Endothelial cell of umbilical vein (primary cell): ENCODE measurements around the gene FILIP1L.

ENCODE experiments used
- EZH2 ChIP-seq: IDR thresholded peaks from 2 replicates; pipeline ENCODE4 v1.6.1; 2012; ENCODE audit warnings: borderline replicate concordance, low read depth, mild to moderate bottlenecking, moderate library complexity, low read length, inconsistent platforms; ENCODE audit not compliant: severe bottlenecking
- FOS ChIP-seq: IDR thresholded peaks from 2 replicates; pipeline ENCODE4 v1.6.1; 2011; ENCODE audit warnings: mild to moderate bottlenecking, low read length, moderate library complexity, borderline replicate concordance; ENCODE audit not compliant: insufficient read depth
- GATA2 ChIP-seq: IDR thresholded peaks from 2 replicates; pipeline ENCODE4 v1.7.0; 2011; ENCODE audit warnings: low read depth, mild to moderate bottlenecking, moderate library complexity, mixed read lengths, low read length; ENCODE audit not compliant: insufficient read length, insufficient read depth
- JUN ChIP-seq: IDR thresholded peaks from 2 replicates; pipeline ENCODE4 v1.6.1; 2011; ENCODE audit warnings: borderline replicate concordance, low read depth; ENCODE audit not compliant: insufficient read length, insufficient read depth
- MYC ChIP-seq: IDR thresholded peaks from one replicate; pipeline ENCODE4 v1.6.1; 2011; ENCODE audit warnings: mild to moderate bottlenecking, low read depth, low read length
- POLR2A ChIP-seq: IDR thresholded peaks from 2 replicates; pipeline ENCODE4 v1.6.1; 2012; ENCODE audit warnings: low read depth, mild to moderate bottlenecking, control low read depth, low read length
- POLR2AphosphoS5 ChIP-seq: IDR thresholded peaks from 2 replicates; pipeline ENCODE4 v1.6.1; 2012; ENCODE audit warnings: low read depth, mild to moderate bottlenecking, control low read depth, low read length, moderate library complexity; ENCODE audit not compliant: insufficient read depth
- TF ChIP-seq, protein P1 (sequence below), 2 donors: IDR thresholded peaks; 1 replicate in 1 of 2; 2 replicates in 1 of 2; pipeline ENCODE4 v1.5.1; 2011; ENCODE audit warnings: low read length in 2 of 2, mild to moderate bottlenecking in 2 of 2, moderate library complexity in 2 of 2, control low read depth in 1 of 2, inconsistent platforms in 1 of 2, low read depth in 1 of 2; ENCODE audit not compliant: insufficient read depth in 1 of 2; ENCODE audit errors: extremely low read depth in 1 of 2
- TF ChIP-seq, protein P2 (sequence below): IDR thresholded peaks from 2 replicates; pipeline ENCODE4 v1.6.1; 2011; ENCODE audit not compliant: insufficient read depth, insufficient read length

DNA sequence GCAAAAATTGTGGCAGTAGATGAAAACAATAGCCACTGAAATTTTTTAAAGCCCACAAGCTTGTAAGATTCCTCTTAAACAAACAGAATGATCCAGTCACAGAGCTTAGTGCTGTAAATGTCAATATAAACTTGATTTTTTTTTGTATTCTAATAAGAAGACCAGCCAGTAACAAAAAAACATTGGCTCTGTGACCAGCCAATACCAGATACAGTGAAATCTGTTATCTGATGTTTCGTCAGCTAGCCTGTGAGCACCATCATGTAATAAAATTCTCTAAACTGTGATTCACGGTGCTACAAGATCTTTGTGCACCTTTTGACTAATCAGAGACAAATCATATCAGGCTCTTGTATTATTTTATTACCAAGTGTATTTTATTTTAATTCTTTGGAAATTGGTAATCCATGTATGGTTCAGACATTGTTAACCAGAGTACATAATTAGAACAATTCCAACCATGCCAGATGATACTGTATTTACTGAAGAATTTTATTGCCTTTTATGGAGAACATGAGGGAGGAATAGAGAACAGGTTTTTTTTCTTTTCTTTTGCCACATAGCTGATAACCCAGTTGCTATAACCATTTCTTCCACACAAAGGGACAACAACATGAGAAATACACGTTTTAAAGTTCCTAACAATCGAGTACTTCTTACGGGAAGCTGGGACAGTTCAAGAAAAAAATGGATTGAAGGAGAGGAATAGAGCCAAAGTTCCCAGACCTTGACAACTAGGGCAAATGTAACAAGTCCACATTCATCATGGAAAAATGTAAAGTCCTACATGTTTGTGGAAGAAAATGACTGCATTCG, 71.9 kb downstream of the FILIP1L start:
- TF ChIP-seq, protein P1, sequence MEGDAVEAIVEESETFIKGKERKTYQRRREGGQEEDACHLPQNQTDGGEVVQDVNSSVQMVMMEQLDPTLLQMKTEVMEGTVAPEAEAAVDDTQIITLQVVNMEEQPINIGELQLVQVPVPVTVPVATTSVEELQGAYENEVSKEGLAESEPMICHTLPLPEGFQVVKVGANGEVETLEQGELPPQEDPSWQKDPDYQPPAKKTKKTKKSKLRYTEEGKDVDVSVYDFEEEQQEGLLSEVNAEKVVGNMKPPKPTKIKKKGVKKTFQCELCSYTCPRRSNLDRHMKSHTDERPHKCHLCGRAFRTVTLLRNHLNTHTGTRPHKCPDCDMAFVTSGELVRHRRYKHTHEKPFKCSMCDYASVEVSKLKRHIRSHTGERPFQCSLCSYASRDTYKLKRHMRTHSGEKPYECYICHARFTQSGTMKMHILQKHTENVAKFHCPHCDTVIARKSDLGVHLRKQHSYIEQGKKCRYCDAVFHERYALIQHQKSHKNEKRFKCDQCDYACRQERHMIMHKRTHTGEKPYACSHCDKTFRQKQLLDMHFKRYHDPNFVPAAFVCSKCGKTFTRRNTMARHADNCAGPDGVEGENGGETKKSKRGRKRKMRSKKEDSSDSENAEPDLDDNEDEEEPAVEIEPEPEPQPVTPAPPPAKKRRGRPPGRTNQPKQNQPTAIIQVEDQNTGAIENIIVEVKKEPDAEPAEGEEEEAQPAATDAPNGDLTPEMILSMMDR (IDR thresholded peaks at IDR 0.05; ENCODE audit: extremely low read depth in 1 of 2, insufficient read depth in 1 of 2, low read depth in 1 of 2, low read length in 2 of 2), result no peak
- no peak for TF ChIP-seq EZH2
- no peak for TF ChIP-seq POLR2A
- no peak for TF ChIP-seq POLR2AphosphoS5
- TF ChIP-seq, protein P2, sequence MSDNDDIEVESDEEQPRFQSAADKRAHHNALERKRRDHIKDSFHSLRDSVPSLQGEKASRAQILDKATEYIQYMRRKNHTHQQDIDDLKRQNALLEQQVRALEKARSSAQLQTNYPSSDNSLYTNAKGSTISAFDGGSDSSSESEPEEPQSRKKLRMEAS, result no peak
- peak; percentile 82 for TF ChIP-seq GATA2
- peak; percentile 11 for TF ChIP-seq JUN
- TF ChIP-seq MYC, result no peak
- peak; percentile 43 for TF ChIP-seq FOS
